Lower lobe of right lung (tissue), 2 donors: Measurements from ENCODE around the gene ADGRL1. TPM values are rescaled to one million over a fixed set of nuclear protein-coding genes. Genes with fewer than 3 reads are reported as not detected.
"Not testable (repeated sequence)": the region's sequence is repeated elsewhere in the genome, so short reads cannot be mapped to it uniquely, and the experiment has no call there.

Source experiments
- ATAC-seq, 2 donors: fragments of 200-7000 bp; cut with Tn5 transposase; one replicate each; pipeline ENCODE4 v1.9.1; 2020 to 2022; ENCODE audit warnings: mild to moderate bottlenecking in 2 of 2, moderate library complexity in 2 of 2
- DNase-seq: peaks from one replicate; pipeline ENCODE4 v3.0.0-alpha.2; 2020
- H3K27ac ChIP-seq: fragments of 200-600 bp; one replicate; pipeline ENCODE4 v1.8.0; 2022
- H3K27me3 ChIP-seq: fragments of 200-600 bp; one replicate; pipeline ENCODE4 v1.8.0; 2022; ENCODE audit warnings: low read depth
- H3K36me3 ChIP-seq: fragments of 200-600 bp; one replicate; pipeline ENCODE4 v1.8.0; 2022; ENCODE audit warnings: mild to moderate bottlenecking
- H3K4me1 ChIP-seq: fragments of 200-600 bp; one replicate; pipeline ENCODE4 v1.8.0; 2022
- H3K4me3 ChIP-seq: fragments of 200-600 bp; one replicate; pipeline ENCODE4 v1.8.0; 2022; ENCODE audit warnings: mild to moderate bottlenecking
- H3K9me3 ChIP-seq: fragments of 200-600 bp; one replicate; pipeline ENCODE4 v1.8.0; 2022
- intact Hi-C: fragments of 100-400 bp; cut with DNase I; formaldehyde crosslinking; loops from one replicate; pipeline ENCODE4 v1.11.0; 2022
- total RNA-seq: library from RNA; stranded (reverse); fragmentation: NEBNext Ultra II Directional; extraction: Animal tissue kit (Norgen Biotek cat#: 25700); gene quantifications from one replicate; pipeline ENCODE4 v1.2.1, GENCODE V29; 2021
- TF ChIP-seq, protein P1 (sequence below): fragments of 200-600 bp; IDR thresholded peaks from one replicate; pipeline ENCODE4 v1.8.0; 2022; ENCODE audit warnings: antibody characterized with exemption, mild to moderate bottlenecking
- donor health status: DM: no; HTN: yes; CAD: no; lungs with severe emphysema.

Gene ADGRL1
- total RNA-seq, 1 donor from 2014 or later: 28.7 TPM

DNA sequence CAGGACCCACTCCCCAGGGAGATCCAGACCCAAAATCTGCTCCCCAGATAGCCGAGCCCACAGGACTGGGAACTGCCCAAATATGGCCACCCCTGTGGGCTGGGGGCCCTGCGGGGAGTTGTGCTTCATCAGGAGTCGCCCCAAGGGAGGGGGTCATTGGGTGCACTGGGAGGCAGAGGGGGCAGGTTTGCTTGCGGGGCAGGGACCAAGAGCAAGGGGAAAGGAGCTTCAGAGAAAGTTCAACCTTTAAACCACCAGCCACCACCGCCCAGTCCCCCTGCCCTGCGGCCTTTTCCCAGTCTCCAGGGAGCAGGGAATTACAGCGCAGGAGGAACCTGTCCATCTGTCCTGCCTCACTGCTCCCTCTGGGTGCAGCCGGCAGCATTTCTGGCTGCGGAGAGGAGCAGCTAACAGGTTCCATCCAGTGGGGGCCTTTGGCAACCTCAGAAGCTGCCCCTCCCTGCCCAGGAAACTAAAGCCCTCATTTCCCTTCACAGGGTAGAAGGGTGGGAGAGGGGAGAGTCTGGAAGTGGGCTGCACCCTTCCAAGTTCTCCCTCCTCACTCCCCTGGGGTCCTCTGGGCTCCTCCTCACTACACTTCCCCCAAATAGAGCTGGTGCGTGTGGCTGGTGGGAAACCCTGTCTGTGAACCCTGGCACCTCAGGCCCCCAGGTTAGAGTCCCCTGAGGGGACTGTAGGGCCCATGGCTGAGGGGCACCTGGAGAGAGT lies 55.8 kb downstream of the ADGRL1 start:
- intact Hi-C loops: no loop called here
- peaks cover 35% of the 10 kb centered on the region for H3K4me1 ChIP-seq
- ATAC-seq: no peak

DNA sequence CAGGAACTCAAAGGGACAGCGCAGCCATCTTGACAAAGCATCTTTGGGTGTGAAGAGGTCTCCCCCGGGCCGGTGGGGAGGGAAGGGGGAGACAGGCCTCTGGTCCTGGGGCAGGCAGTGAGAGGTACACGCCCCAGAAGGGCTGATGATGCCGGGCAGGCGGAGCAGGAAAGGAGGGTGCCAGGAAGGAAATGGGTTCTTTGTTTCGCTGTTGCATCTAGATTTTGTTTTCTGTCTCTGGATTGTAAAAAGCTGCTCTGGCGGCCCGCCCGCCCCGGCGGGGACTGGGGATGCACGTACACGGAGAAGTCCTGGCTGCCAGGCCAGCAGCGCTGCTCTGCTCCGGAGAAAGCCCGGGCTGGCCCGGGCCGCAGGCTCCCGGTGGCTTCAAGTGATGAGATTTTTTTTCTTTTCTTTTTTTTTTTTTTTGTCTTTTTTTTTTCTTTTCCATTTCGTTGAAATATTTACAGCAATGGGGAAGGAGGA lies 56.4 kb downstream of the ADGRL1 start:
- peak overlapping the region; percentile 33 for H3K4me3 ChIP-seq
- peak; percentile 56 to 60 for ATAC-seq
- peaks cover 39% of the 10 kb centered on the region for H3K4me1 ChIP-seq
- peak; percentile 76 for DNase-seq
- H3K27me3 ChIP-seq: no peaks in the 10 kb centered on the region
- H3K27ac ChIP-seq: peak overlapping the region; percentile 79
- intact Hi-C loops: no loop called here
- TF ChIP-seq, protein P1, sequence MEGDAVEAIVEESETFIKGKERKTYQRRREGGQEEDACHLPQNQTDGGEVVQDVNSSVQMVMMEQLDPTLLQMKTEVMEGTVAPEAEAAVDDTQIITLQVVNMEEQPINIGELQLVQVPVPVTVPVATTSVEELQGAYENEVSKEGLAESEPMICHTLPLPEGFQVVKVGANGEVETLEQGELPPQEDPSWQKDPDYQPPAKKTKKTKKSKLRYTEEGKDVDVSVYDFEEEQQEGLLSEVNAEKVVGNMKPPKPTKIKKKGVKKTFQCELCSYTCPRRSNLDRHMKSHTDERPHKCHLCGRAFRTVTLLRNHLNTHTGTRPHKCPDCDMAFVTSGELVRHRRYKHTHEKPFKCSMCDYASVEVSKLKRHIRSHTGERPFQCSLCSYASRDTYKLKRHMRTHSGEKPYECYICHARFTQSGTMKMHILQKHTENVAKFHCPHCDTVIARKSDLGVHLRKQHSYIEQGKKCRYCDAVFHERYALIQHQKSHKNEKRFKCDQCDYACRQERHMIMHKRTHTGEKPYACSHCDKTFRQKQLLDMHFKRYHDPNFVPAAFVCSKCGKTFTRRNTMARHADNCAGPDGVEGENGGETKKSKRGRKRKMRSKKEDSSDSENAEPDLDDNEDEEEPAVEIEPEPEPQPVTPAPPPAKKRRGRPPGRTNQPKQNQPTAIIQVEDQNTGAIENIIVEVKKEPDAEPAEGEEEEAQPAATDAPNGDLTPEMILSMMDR: no peak
- H3K9me3 ChIP-seq: no peaks in the 10 kb centered on the region
- H3K36me3 ChIP-seq: peaks cover 11% of the 10 kb centered on the region

More for the DNA sequence above, 55.8 kb downstream of the ADGRL1 start:
- DNase-seq: no peak
- Histone ChIP-seq H3K36me3 (peaks cover 16% of the 10 kb centered on the region), H3K27ac (peak overlapping the region; percentile 79), H3K27me3 (no peaks in the 10 kb centered on the region), H3K4me3 (peak overlapping the region; percentile 33), H3K9me3 (no peaks in the 10 kb centered on the region)
- TF ChIP-seq, protein P1: no peak

DNA sequence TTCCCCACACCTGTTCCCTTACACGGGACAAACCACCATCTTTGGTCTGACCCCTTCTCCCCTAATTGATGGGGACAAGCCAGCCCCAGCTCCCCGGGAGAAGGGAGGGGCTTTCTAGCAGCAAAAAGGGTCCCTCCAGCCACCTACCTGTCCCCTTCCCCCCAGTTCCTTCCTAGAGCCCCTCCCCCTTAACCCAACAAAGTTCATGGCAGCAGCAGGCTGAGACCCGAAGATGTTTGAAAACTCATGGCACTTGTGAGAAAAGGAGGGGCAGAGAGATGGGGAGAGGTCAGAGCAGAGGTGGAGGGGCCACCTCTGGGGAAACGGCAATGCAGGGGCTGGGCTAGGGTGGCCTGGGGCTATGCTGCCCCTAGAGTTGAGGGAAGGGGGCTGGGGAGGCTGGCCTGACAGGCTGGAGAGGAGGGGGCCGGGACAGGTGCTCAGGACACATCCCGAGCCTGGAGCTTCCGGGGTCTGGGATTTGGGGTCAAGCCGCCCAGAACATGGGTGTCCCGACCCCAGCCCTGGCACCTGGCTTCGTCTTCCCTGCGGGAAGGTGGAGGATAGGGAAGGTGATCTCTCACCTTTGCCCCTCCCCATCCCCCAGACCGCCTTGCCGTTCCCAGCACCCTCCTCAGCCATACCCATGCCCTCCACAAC lies 57.1 kb downstream of the ADGRL1 start:
- intact Hi-C loops: no loop called here
- H3K4me1 ChIP-seq: peaks cover 39% of the 10 kb centered on the region
- no peaks in the 10 kb centered on the region for H3K9me3 ChIP-seq
- H3K4me3 ChIP-seq: peak overlapping the region; percentile 33
- H3K27me3 ChIP-seq: no peaks in the 10 kb centered on the region
- no peak for DNase-seq
- ATAC-seq: peak in 1 of 2 donors; percentile 3
- peaks cover 11% of the 10 kb centered on the region for H3K36me3 ChIP-seq
- TF ChIP-seq, protein P1: no peak
- H3K27ac ChIP-seq: peak overlapping the region; percentile 79

DNA sequence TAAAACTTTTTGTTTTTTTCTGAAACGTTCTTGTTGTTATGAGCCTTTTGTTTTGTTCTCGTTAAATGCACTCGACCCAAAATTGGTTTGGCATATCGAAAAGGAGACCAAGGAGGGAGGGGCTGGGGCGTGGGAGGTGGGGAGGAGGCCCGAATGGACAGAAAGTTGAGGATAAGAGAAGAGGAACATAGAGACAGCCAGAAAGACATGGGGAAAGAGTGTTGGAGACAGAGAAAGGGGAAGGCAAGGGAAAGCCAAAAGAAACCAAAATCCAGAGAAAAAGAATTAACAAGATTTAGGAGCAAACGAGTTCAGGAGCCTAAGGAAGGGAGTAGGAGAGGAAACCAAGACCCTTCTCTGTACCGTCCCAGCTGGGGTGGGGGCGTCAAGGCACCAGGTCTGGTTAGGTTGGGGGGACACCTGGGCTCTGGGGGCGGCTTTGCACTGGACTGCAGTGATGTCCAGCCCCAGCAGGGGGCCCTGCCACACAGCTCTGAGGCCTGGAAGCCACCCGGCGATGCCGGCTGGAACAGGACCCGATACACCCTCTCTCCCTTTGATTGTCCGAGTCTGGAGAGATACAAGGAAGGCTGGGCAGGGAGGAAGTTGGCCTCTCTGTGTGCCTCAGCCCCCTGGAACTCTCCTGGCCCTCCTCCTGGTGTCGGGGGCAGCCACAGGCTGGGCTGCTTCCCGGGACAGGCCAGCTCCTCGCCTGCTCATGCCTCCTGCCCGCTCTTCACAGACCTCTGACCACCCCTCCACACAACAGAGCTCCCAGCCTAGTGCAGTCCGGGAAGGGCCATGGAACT lies 58.0 kb downstream of the ADGRL1 start:
- Histone ChIP-seq H3K27me3 (no peaks in the 10 kb centered on the region), H3K4me1 (peaks cover 39% of the 10 kb centered on the region), H3K9me3 (no peaks in the 10 kb centered on the region), H3K4me3 (no peak overlapping the region), H3K36me3 (peaks cover 11% of the 10 kb centered on the region), H3K27ac (peak overlapping the region; percentile 79)
- ATAC-seq (peak; percentile 85 to 87), DNase-seq (peak; percentile 75)
- intact Hi-C loops: no loop called here
- TF ChIP-seq, protein P1: peak; percentile 82

DNA sequence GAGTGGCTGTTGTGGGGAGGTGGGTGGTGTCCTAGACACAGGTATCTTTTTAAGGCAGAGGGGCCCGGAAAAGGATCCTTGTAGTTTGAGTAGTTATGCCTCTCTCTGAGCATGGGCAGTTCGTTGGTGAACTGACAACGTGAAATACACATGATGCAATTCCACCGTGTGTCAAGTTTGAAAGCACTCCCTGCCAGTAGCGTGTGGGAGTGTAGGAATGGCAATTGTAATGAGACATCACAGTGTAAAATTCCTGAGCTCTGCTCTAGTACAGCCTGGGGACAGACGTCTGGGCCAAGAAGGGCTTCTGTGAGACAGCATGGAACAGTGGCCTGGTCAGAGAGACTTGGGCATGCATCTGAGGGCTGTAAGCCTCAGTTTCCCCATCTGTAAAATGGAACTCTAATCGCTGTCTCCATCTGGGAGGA lies 59.2 kb downstream of the ADGRL1 start:
- Histone ChIP-seq H3K4me1 (peaks cover 39% of the 10 kb centered on the region), H3K27me3 (no peaks in the 10 kb centered on the region), H3K4me3 (no peak overlapping the region), H3K9me3 (no peaks in the 10 kb centered on the region), H3K27ac (no peak overlapping the region), H3K36me3 (no peaks in the 10 kb centered on the region)
- TF ChIP-seq, protein P1: no peak
- no peak for DNase-seq
- intact Hi-C loops: no loop called here
- ATAC-seq: no peak

DNA sequence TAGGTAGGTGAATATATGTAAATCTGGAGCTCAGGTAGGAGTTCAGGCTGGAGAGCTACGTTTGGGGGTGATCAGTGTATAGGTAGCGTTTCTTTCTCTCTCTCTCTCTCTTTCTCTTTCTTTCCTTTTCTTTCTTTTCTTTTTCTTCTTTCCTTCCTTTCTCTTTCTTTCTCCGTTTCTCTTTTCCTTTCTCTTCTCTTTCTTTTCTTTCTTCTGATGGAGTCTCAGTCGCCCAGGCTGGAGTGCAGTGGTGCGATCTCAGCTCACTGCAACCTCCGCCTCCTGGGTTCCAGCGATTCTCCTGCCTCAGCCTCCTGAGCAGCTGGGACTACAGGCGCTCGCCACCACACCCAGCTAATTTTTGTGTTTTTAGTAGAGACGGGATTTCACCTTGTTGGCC lies 59.8 kb downstream of the ADGRL1 start:
- ATAC-seq, H3K27ac ChIP-seq, H3K36me3 ChIP-seq, H3K27me3 ChIP-seq, H3K4me3 ChIP-seq, DNase-seq, intact Hi-C loops, H3K9me3 ChIP-seq: not testable (repeated sequence)
- peaks cover 39% of the 10 kb centered on the region for H3K4me1 ChIP-seq
